SK-N-MC (cell line): ENCODE measurements around the gene CPXM2.

Source experiments
- EZH2 ChIP-seq: fragments of 200-600 bp; sonication (generic); IDR thresholded peaks from one replicate; pipeline ENCODE4 v1.6.1; 2017; ENCODE audit warnings: antibody characterized with exemption
- POLR2AphosphoS5 ChIP-seq: IDR thresholded peaks from 2 replicates; pipeline ENCODE4 v1.6.1; 2012; ENCODE audit warnings: mild to moderate bottlenecking, low read depth, low read length, borderline replicate concordance

GRCh38 chr10:123896246-123896927, 4.8 kb upstream of the CPXM2 start:
- TF ChIP-seq POLR2AphosphoS5 (no peak), EZH2 (no peak)
